GM21723 (cell line): ENCODE results near the gene AANAT.
"Not testable (repeated sequence)": the region's sequence is repeated elsewhere in the genome, so short reads cannot be mapped to it uniquely, and the experiment has no call there.

Source experiments
- ATAC-seq: cut with Tn5 transposase; IDR thresholded peaks from one replicate; pipeline ENCODE4 v1.9.1; 2021; ENCODE audit warnings: mild to moderate bottlenecking, moderate library complexity; ENCODE audit not compliant: unreplicated experiment

Gene AANAT

GRCh38 chr17:76502341-76503211, 35.2 kb downstream of the AANAT start:
- ATAC-seq, result no peak

- ATAC-seq, result no peak
These were observed 36.7 kb downstream of the AANAT start for GRCh38 chr17:76504117-76504516.

- ATAC-seq, result peak; percentile 47
These were observed 39.3 kb downstream of the AANAT start for GRCh38 chr17:76506408-76507345.

GRCh38 chr17:76508472-76509063, 41.2 kb downstream of the AANAT start:
- not testable (repeated sequence) for ATAC-seq

DNA sequence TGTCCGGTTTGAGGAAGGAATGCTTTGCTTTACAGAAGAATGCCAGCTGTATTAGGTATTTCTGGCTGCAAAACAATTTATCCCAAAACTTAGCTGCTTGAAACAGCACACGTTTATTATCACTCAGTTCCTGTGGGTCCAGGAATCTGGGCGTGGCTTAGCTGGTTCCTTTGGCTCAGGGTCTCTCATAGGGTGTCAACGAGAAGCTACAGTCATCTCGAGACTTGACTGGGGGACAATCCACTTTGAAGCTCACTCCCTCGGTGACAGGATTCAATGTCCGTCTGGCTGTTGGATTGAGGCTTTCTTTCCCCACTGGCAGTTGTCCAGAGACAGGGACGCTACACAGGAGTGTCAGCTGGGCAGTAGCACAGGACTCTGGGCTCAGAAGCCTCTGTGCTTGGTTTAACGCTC, 43.4 kb downstream of the AANAT start:
- ATAC-seq, result no peak

GRCh38 chr17:76511668-76512365, 44.4 kb downstream of the AANAT start:
- ATAC-seq, result no peak

DNA sequence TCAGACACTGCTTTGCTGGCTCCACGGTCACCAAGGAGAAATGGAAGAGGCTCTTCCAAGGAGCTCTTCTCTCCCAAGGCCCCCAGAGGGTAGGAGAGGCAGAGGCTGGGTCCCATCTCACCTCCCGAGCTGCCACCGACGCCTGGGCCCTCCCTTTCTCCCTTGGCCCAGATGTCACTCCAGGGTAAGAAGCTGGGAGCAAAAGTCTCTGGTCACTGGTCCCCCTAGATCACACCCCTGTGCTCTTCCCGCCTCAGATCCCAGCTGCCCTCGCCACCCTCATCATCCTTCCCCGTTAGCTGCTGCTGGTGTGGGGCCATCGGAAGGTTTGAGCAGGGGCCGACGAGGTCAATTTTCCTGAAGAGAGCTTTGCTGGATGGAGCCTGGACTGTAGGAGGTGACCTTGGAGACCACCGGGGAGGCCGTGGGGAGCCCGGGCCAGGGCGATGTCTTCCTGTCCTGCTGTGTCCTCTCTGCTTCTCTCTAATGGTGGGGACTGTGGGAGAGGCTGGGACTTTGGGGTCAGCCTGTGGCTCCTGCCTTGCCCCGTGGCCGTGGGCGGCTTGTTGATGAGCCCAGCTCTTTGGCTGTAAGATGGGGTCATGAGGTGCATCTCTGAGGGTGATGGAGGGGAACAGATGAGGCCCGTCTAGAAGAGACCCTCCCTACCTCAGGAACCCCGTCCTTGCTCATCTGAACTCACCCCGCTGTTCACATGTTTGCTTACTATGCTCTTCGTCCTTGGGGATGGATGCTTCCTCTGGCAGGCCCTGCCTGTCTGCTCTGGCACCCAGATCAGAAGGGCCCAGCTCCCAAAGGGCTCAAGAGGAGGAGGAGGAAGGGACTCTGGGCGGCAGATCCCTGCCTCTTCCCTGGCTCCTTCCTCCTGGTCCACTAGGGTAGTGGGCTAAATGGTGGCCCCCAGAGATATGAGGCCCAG, 45.2 kb downstream of the AANAT start:
- no peak for ATAC-seq

DNA sequence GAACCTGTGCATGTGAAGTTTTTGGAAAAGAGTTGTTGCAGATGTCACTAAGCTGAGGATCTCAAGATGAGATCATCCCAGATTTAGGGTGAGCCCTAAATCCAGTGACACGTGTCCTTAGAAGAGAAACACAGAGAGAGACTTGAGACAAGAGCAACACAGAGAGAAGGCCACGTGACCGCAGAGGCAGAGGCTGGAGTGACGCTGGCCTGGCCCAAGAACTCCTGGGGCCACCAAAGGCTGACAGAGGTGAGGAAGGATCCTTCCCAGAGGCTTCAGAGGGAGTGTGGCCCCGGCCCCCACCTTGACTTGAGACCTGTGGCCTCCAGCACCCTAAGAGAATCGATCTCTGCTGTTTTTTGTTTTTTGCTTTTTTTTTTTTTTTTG, 45.9 kb downstream of the AANAT start:
- ATAC-seq, result no peak

DNA sequence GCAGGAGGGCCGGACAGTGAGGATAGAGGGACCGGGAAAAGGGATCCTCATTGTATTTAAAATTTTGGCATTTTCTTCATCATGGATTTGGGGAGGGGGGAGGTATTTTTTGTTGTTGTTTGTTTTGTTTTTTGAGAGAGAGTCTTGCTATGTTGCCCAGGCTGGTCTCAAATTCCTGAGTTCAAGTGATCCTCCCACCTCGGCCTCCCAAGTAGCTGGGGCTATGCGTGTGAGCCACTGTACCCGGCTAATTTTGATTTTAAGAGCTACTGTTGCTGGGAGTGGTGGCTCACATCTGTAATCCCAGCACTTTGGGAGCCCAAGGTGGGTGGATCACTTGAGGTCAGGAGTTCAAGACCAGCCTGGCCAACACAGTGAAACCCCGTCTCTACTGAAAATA, 47.0 kb downstream of the AANAT start:
- ATAC-seq, result not testable (repeated sequence)

- ATAC-seq, result peak; percentile 56
These were observed 48.0 kb downstream of the AANAT start for GRCh38 chr17:76515274-76515949.

GRCh38 chr17:76517638-76518038, 50.2 kb downstream of the AANAT start:
- no peak for ATAC-seq

DNA sequence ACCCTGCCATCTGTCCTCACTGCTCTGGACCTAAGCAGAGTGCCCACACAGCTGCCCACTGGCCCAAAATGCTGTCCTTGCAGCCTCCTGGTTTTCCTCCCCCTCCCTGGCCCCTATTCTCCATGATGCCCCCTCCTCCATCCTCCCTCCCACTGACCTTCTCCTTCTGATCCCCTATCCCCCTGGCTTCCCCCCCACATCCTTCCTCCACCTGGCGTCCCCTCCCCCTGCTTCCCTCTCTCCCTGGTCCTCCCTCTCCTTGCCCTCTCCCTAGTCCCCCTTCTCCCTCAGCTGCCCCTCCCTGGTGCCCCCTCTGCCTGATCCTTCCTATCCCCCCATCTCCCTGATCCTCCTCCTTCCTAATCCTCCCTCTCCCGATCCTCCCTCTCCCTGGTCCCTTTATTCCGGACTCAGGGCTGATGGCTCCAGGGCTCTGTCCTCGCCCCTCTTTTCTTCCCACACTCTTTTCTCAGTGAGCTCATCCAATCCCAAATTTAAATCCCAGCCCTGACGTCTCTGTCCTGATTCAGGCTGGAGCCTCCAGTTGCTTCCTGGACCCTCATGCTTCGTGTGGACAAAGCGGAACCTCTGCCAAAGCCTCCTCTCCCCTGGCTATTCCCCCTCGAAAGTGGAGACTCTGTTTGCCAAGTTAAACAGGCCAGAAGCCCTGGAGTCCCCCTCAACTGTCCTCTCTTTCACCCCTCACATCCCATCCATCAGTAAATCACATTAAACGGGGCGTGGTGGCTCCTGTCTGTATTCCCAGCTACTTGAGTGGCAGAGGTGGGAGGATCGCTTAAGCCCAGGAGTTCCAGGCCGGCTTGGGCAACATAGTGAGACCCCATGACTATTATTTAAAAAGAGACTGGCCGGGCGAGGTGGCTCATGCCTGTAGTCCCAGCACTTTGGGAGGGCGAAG, 51.9 kb downstream of the AANAT start:
- no peak for ATAC-seq
